NCI-H1694 (cell line): Measurements from ENCODE around the gene NINL.

Experiments used
- DNase-seq: peaks from one replicate; lab custom pipeline; 2025; lab: John Stamatoyannopoulos, UW

NINL gene

GRCh38 chr20:25500880-25501351, 84.4 kb downstream of the NINL start:
- no peak for DNase-seq

DNA sequence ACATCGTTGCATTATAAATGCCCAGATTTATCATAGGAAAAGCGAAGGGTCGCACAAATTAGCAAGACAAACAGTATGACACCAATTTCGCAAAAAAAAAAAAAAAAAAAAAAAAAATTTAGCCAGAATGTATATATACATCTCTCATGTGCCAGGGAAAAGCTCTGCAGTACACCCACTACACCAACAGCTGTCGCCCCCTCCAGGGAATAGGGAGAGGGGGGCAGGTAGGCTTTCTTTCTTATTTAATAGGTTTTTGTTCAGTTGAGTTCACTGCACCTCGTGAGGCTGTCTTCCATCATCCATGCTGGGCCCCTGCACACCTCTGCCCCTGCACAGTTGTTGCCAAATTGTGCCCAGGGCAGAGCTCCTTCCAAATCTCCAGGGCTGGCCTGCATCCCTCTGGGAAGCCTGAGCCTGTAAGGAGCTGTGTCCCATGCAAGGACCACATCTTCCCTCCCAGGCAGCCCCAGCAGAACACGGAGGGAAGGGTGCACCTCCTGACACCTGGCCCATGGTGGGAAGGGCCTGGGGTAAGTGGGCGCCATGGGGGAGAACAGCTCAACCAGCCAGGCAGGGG, 85.4 kb downstream of the NINL start:
- DNase-seq = peak; percentile 45

DNA sequence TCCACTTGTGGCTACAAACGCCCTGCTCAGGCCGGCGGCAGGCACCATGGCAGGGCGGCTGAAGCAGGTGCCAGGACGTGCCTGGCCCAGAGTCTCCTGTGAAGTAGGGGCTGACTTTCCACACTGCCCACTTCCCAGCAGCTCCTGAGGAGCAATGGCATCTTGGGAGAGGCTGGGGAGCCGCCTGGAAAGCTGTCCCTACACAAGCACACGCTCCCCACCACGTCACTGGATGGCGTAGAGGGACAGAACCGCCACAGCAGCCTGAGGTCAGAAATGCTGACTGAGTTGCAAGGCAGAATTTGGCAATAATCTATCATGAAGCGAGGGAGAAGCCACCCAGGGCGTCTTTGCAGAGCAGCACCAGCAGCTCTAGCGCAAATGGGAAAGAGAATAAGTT, 86.3 kb downstream of the NINL start:
- no peak for DNase-seq

DNA sequence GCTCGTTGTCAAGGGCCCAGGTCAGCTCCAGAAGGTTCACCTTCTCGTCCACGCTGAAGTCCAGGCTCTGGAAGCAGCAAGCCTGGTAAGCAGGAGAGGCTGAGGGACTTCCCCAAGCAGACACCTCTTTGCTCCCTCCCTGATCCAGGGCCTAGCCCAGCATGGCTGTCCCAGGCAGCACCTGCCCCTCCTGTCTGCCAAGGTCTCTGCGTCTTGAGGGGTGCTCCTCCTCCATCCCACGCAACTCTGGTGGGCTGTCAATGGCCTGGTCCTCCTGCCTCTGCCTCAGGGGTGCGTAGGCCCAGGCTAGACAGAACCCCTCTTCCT, 87.1 kb downstream of the NINL start:
- no peak for DNase-seq

DNA sequence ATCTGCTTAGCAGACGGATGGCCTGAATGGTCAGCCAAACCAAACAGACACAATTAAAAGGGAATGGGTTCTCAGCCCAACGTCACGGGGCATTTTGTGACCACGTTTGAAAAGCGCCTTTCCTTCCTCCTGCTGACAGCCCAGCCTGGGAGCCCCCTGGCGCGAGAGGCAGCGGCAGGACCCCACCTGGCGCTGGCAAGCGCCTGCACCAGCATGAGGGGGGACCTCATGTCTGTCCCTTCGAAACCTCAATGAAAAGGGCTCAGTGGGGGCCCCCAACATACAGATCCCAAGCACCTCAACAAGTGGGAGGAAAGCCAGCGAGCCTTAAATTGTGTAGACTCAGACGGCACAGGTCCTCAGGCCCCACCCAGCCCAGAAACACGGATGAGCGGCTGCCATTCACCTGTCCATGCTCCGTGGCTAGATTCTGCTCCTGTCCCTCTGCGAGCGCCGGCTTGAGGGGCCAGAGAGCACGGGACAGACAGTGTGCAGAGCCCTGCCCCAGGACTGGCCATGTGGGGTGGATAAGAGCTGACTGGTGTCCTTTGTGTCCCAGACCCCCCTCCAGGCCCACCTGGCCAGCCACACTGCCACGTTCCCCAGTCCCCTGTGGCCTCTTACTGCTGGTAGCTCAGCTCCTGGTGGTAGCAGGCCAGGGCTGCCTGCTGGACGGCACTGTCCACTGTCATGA, 87.6 kb downstream of the NINL start:
- DNase-seq = no peak

DNA sequence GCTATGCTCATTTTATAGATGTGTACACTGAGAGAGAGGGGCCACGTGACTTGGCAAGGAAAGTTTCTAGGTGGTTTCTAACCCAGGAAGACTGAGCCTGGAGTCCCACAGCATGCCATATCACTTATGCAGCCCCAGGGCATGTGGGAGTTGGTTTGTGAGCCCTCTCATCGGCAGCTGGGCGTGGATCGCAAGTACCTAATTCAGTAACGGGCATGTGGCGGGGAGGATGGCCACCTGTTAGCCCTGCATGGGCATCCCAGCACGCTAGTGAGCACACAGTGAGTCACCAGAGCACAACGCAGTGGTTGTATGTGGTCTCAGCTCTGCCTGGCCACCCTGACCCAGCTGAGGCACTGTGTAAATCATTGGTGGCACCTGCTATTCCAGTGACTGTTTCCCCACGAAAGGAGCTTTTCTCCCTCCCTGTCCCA, 88.3 kb downstream of the NINL start:
- DNase-seq = no peak

DNA sequence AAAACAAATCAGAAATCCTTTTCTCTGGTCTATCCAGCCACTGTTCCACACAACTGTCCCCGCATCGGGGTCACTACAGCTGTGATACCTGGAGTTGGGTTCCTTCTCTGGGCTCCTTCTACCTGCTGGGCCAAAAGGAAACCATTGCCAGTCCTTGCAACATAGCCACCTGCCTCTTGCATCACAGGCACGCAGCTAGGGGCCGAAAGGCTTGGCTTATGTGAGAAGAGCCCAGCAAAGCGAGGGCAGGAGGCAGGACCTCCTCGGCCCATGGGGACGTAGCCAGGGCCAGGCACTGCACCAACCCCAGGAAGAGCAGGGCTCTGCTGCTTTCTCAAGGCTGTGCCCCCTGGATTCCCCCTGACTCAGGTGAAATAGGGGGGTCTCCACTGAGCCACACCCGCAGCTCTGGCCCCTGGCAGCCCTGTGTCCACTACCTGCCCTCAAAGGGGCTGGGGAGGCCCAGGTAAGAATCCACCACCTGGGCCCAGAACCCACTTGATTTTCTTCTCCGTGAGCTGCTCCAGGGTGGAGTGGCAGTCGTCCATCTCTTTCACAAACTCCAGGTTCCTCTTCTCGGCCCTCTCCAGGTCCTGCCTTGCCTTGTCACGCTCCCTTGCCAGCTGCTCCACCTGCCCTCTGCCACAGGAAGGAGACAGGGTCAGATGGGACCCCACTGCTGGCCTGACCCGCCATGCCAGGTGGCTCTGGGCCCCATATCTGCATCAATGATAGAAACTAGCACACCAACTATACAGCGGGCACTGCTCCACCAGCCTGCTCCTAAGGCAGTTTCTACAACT, 89.0 kb downstream of the NINL start:
- DNase-seq = no peak

GRCh38 chr20:25495189-25495824, 90.0 kb downstream of the NINL start:
- DNase-seq = no peak

DNA sequence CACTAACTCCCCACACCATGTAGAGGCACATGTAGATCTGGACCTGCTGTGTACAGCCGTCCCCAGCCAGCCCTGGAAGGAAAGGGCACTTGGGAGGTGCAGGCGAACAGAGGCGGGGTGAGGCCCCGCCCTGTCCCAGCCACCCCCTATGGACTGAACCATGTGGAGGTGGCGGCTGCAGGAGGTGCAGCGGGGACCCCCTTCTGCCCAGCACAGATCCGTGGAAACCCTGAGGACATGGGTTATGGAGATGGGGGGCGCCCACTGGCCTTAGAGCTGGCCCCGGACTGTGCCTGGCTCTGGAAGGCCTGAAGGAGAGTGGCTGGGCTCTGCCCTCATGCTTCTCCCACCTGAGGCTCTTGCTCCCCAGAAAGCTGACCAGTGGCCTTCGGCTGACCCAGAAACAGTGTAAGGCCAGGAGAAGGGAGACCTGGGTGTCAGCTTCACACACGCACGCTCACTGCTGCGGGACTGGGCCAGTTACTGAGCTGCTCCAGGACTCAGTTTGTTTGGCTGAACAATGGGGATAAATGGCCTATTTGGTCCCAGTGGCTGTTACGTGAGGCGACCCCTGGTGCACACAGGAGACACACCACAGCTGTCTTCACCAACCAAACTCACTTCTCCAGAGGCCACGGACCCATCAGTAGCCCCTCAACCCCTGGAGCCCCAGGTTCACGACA, 90.7 kb downstream of the NINL start:
- no peak for DNase-seq

- DNase-seq = no peak
These were observed 91.4 kb downstream of the NINL start for GRCh38 chr20:25493748-25494505.

- no peak for DNase-seq
These were observed 92.2 kb downstream of the NINL start for GRCh38 chr20:25493137-25493536.

DNA sequence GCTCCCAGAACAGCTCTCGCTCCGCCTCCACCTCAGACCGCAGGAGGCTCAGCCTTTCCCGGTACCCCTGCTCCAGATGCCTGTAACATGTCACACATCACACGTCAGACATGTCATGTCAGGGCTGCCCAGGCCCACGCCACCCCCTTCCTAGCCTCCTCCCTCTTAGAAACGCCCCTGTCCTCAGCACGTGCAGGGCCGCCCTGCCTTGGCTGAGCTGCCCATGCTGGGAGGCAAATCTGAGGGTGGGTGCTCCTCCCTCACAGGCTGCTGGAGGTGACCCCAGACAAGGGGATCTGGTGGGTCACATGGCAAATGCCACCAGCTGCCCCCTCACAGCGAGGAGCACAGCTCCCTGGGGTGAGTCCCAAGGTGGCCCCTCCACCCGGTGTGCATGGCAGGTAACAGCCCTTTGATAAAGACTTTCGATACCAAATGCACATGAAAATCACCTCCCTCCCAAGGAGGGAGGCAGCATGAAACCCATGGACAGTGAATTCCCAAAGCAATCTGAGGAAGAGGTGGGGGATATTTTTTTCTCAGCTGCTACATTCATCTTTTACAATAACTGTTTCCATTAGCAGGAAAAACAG, 93.8 kb downstream of the NINL start:
- no peak for DNase-seq

GRCh38 chr20:25490656-25491445, 94.5 kb downstream of the NINL start:
- DNase-seq = no peak

DNA sequence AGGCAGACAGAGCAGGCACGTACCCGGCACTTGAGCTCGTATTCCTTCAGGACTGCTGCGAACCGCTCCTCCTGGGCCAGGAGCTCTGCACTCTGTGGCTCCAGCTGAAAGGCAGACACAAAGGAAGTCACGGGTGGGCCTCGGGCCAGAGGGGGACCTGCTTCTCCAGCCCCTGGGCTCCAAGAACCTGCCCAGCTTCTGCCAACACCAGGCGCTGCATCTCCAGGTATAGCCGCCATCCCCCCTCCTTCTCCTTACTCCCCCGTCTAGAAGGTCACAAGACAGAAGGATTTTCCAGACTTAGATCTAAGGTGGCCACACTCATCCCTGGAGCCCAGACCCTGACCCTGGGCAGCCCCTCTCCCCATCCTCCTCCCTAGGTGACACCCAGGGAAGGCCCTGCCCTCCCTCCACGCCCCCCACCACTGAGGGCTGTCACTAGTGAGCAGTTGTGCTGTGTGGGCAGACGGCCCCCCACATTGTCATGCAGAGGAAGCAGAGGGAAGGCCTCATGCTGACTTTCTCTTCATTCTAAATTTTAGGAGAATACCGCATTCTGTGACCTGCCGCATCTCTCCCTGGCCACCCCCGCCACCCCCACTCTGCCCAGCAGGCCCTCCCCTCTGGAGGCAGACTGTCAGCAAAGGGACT, 96.0 kb downstream of the NINL start:
- no peak for DNase-seq

DNA sequence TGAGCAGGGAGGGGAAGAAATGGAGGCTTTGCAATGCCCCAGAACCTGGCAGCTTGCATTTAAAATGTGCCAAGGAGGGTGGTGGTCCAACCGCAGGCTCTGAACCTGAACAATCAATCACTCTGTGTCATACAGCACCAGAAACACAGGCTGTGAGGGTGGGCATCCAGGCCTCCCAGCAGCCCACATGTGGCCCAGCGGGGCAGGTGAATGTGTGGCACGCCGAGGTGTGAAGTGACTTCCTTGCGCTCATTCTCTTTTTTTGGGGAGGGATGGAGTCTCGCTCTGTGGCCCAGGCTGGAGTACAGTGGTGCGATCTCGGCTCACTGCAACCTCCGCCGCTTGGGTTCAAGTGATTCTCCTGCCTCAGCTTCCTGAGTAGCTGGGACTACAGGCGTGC, 97.4 kb downstream of the NINL start:
- no peak for DNase-seq

GRCh38 chr20:25487306-25487705, 98.0 kb downstream of the NINL start:
- DNase-seq = no peak

- DNase-seq = peak; percentile 47
These were observed 99.0 kb downstream of the NINL start for GRCh38 chr20:25486377-25486776.

- DNase-seq = no peak
These were observed 99.5 kb downstream of the NINL start for GRCh38 chr20:25485872-25486271.

DNA sequence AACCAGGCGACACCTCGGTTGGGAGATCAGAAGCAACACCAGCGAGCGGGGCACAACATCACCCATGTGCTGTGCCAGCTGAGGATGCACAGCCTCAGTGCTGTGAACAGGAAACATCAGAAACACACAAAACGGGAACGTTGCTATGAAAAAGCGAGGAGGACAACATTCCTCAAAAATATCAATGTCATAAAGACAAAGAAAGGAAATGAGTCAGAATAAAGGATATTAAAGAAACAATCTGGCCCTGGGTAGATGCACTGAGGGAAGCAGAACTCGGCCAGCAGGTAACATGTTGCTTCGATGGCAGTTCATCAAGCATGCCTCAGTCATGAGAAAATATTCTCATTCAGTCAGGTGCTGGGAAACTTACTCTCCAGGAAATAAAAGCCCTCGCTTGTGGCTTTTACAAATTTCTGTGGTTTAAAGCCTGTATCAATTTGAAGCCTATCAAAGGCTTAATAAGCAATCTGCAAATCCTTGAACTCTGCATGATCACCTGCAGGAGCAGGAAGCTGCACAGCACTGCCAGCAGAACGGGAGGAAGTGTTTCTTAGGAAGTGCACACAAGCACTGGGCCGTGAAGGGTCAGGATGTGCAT, 100.3 kb downstream of the NINL start:
- DNase-seq = no peak
